Mononuclear cell (primary cell): ENCODE data around the gene CAP2. TPM values are rescaled to one million over a fixed set of nuclear protein-coding genes. Genes with fewer than 3 reads are reported as not detected.
"Not testable (repeated sequence)": the region's sequence is repeated elsewhere in the genome, so short reads cannot be mapped to it uniquely, and the experiment has no call there.

Experiments used
- H3K27me3 ChIP-seq: 2 replicates; pipeline ENCODE4 v1.6.0; 2011; ENCODE audit warnings: low read length, control low read depth; ENCODE audit not compliant: insufficient read depth
- H3K4me1 ChIP-seq: 2 replicates; pipeline ENCODE4 v1.5.1; 2011; ENCODE audit warnings: mild to moderate bottlenecking, low read length, control low read depth; ENCODE audit not compliant: insufficient read depth
- H3K4me3 ChIP-seq: 2 replicates; pipeline ENCODE4 v1.5.1; 2011; ENCODE audit warnings: mild to moderate bottlenecking, low read length, moderate library complexity
- H3K9me3 ChIP-seq: 2 replicates; pipeline ENCODE4 v1.5.1; 2011; ENCODE audit warnings: low read depth, mild to moderate bottlenecking, control low read depth, low read length
- total RNA-seq: library from RNA; depleted of rRNA; stranded (reverse); fragments of >200 nt; gene quantifications from one replicate; pipeline ENCODE4 v1.2.3, GENCODE V29; 2012

The CAP2 gene
- total RNA-seq, 1 donor: 0.10 TPM

GRCh38 chr6:17388365-17388764 is 5.0 kb upstream of the CAP2 start:
- Histone ChIP-seq H3K4me1 (peaks cover 3% of the 10 kb centered on the region), H3K9me3 (no peaks in the 10 kb centered on the region), H3K27me3 (peaks cover 26% of the 10 kb centered on the region), H3K4me3 (no peak overlapping the region)

- Histone ChIP-seq H3K4me1 (peaks cover 4% of the 10 kb centered on the region), H3K27me3 (peaks cover 30% of the 10 kb centered on the region), H3K4me3 (no peak overlapping the region), H3K9me3 (no peaks in the 10 kb centered on the region)
These were observed 4.0 kb upstream of the CAP2 start for GRCh38 chr6:17389274-17389847.

GRCh38 chr6:17390276-17390675 is 3.1 kb upstream of the CAP2 start:
- Histone ChIP-seq H3K27me3 (peaks cover 39% of the 10 kb centered on the region), H3K4me1 (peaks cover 4% of the 10 kb centered on the region), H3K4me3 (no peak overlapping the region), H3K9me3 (no peaks in the 10 kb centered on the region)

GRCh38 chr6:17391976-17392375 is 1.4 kb upstream of the CAP2 start:
- H3K4me1 ChIP-seq: peaks cover 4% of the 10 kb centered on the region
- H3K9me3 ChIP-seq: no peaks in the 10 kb centered on the region
- H3K4me3 ChIP-seq: no peak overlapping the region
- H3K27me3 ChIP-seq: peaks cover 51% of the 10 kb centered on the region

GRCh38 chr6:17393892-17394631 is 667 bp downstream of the CAP2 start:
- no peaks in the 10 kb centered on the region for H3K9me3 ChIP-seq
- H3K27me3 ChIP-seq: peaks cover 51% of the 10 kb centered on the region
- no peak overlapping the region for H3K4me3 ChIP-seq
- peaks cover 4% of the 10 kb centered on the region for H3K4me1 ChIP-seq

GRCh38 chr6:17395112-17395511 is 1.7 kb downstream of the CAP2 start:
- Histone ChIP-seq H3K4me3 (no peak overlapping the region), H3K27me3 (peaks cover 51% of the 10 kb centered on the region), H3K9me3 (no peaks in the 10 kb centered on the region), H3K4me1 (peaks cover 4% of the 10 kb centered on the region)

- H3K9me3 ChIP-seq: no peaks in the 10 kb centered on the region
These were observed 2.9 kb downstream of the CAP2 start for GRCh38 chr6:17396256-17396655.

GRCh38 chr6:17397764-17398194 is 4.4 kb downstream of the CAP2 start:
- Histone ChIP-seq H3K4me3 (no peak overlapping the region), H3K9me3 (no peaks in the 10 kb centered on the region), H3K4me1 (peaks cover 4% of the 10 kb centered on the region), H3K27me3 (peaks cover 32% of the 10 kb centered on the region)

More at GRCh38 chr6:17396256-17396655, 2.9 kb downstream of the CAP2 start:
- no peak overlapping the region for H3K4me3 ChIP-seq
- peaks cover 46% of the 10 kb centered on the region for H3K27me3 ChIP-seq
- H3K4me1 ChIP-seq: peaks cover 4% of the 10 kb centered on the region

- H3K27me3 ChIP-seq, H3K4me1 ChIP-seq, H3K4me3 ChIP-seq, H3K9me3 ChIP-seq: not testable (repeated sequence)
These were observed 12.0 kb downstream of the CAP2 start for GRCh38 chr6:17405181-17405943.

- no peaks in the 10 kb centered on the region for H3K4me1 ChIP-seq
- H3K4me3 ChIP-seq: no peak overlapping the region
- H3K9me3 ChIP-seq: no peaks in the 10 kb centered on the region
- H3K27me3 ChIP-seq: no peaks in the 10 kb centered on the region
These were observed 12.5 kb downstream of the CAP2 start for GRCh38 chr6:17405944-17406245.

- Histone ChIP-seq H3K4me1 (no peaks in the 10 kb centered on the region), H3K9me3 (no peaks in the 10 kb centered on the region), H3K4me3 (no peak overlapping the region), H3K27me3 (no peaks in the 10 kb centered on the region)
These were observed 14.7 kb downstream of the CAP2 start for GRCh38 chr6:17408081-17408480.

GRCh38 chr6:17410281-17410680 is 16.9 kb downstream of the CAP2 start:
- Histone ChIP-seq H3K9me3 (no peaks in the 10 kb centered on the region), H3K4me1 (no peaks in the 10 kb centered on the region), H3K4me3 (no peak overlapping the region), H3K27me3 (no peaks in the 10 kb centered on the region)

GRCh38 chr6:17413313-17413750 is 19.9 kb downstream of the CAP2 start:
- Histone ChIP-seq H3K9me3 (no peaks in the 10 kb centered on the region), H3K4me3 (no peak overlapping the region)

GRCh38 chr6:17414395-17414794 is 21.0 kb downstream of the CAP2 start:
- not testable (repeated sequence) for H3K4me3 ChIP-seq, H3K9me3 ChIP-seq, H3K27me3 ChIP-seq, H3K4me1 ChIP-seq

More at GRCh38 chr6:17413313-17413750, 19.9 kb downstream of the CAP2 start:
- H3K4me1 ChIP-seq: no peaks in the 10 kb centered on the region
- no peaks in the 10 kb centered on the region for H3K27me3 ChIP-seq

- no peaks in the 10 kb centered on the region for H3K4me1 ChIP-seq
- no peak overlapping the region for H3K4me3 ChIP-seq
- no peaks in the 10 kb centered on the region for H3K9me3 ChIP-seq
- no peaks in the 10 kb centered on the region for H3K27me3 ChIP-seq
These were observed 21.9 kb downstream of the CAP2 start for GRCh38 chr6:17415321-17415720.
